GM21528 (cell line): ENCODE results near the gene H19.

ENCODE experiments used
- ATAC-seq: cut with Tn5 transposase; IDR thresholded peaks from one replicate; pipeline ENCODE4 v1.9.1; 2021; ENCODE audit warnings: mild to moderate bottlenecking, moderate library complexity; ENCODE audit not compliant: unreplicated experiment, low FRiP score

The H19 gene

DNA sequence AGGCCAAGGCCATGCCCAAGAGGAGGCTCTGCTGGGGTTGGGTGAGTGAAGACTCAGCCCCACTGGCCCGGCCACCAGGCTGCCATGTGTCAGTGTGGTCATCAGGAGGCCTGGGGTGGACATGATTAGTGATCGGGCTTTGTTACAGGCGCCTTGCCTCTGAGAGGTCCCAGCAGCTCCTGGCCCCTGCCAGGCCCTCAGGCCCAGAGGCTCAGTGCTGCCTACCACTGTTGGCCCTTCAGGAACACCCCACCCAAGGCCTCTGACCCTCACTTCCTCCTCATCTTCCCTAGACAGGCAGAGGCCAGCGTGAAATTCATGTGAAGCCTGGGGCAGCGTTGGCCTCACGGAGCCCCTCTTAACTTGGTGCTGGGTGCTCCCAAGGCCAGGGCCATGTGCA, 48.3 kb downstream of the H19 start:
- ATAC-seq, result no peak

GRCh38 chr11:1948389-1948788, 49.3 kb downstream of the H19 start:
- ATAC-seq, result no peak

GRCh38 chr11:1947592-1948237, 49.9 kb downstream of the H19 start:
- ATAC-seq, result no peak

- no peak for ATAC-seq
These were observed 50.7 kb downstream of the H19 start, which contains the start of gene MRPL23 for GRCh38 chr11:1946812-1947484. TSS of gene MRPL23 (plus strand) at chr11:1947332. CDS start at chr11:1947363, 31 bp downstream.
